Body of pancreas (tissue), 4 donors: ENCODE measurements around the gene B4GALT7.

ENCODE experiments used
- CTCF ChIP-seq, 7 experiments: fragments of 450-650 bp in 4 of 7; fragments of 200-600 bp in 3 of 7; sonication (generic) in 3 of 7; IDR thresholded peaks; one replicate each; pipeline ENCODE4 v1.5.1; 2016 to 2019; ENCODE audit warnings: antibody characterized with exemption in 7 of 7
- POLR2A ChIP-seq, 3 donors: fragments of 450-650 bp; IDR thresholded peaks; one replicate each; pipeline ENCODE4 v1.6.1; 2016; ENCODE audit warnings: antibody characterized with exemption in 3 of 3, mild to moderate bottlenecking in 2 of 3

- TF ChIP-seq CTCF (IDR thresholded peaks at IDR 0.05) (no peak), POLR2A (IDR thresholded peaks at IDR 0.05) (no peak)
These were observed 631 bp downstream of the B4GALT7 start for GRCh38 chr5:177600508-177601018.
